ENCODE results near the gene AP3B2.

The AP3B2 gene

DNA sequence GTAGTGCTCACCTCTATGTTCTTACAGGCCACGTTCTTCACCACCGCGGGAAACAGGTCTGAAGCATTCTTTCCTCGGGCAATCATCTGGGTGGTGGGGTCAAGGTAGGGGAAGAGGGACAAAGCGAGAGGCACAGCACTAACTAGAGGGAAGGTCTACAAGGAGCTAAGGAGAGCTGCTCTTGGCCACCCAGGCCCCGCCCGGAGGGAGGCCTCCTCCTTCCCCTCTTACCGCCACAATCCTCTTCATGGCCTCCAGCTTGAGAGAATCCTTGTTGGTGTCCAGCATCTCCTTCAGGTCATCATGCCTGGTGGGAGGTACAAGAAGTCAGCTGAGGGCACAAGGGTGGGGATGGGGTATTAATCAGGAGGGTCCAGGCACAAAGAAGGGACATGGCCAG lies 20.5 kb downstream of the AP3B2 start:
- DNase-seq: no peak

DNA sequence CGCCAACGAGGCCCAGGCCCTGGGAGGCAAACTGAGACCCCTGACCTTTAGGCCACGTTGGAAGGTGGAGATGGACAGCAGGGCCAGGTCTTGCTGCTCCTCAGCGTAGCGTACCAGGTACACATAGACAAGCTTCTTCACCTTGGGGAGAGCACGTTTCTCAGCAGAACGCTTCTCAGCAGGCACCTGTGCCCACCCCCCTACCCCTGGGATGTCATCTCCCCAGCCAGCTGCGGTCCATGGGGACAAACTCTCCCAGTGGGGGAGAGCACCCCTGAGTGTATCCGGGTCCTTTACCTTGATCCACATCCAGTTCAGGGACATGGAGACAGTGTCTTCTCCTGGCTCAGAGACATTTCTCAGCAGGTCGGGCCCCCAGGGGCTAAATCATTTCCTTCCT lies 21.0 kb downstream of the AP3B2 start:
- no peak for DNase-seq

DNA sequence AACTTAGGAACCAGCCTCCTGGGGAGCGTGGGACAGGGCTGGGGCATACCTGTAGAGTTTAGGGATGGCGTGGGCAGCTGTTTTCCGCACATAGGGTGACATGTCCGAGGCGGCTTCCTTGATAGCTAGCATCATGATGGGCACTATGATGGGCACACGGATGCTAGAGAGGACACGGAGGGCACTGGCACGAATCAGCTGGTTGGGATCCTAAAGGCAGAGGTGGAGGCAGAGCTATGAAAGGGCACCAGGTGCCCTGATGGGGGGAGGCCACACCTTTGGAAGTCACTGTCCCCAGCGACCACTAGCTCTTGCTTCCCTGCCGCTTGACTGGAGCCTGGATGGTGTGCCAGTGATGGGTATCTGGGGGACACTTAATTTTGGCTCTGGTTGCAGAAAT lies 28.3 kb downstream of the AP3B2 start:
- no peak for DNase-seq

DNA sequence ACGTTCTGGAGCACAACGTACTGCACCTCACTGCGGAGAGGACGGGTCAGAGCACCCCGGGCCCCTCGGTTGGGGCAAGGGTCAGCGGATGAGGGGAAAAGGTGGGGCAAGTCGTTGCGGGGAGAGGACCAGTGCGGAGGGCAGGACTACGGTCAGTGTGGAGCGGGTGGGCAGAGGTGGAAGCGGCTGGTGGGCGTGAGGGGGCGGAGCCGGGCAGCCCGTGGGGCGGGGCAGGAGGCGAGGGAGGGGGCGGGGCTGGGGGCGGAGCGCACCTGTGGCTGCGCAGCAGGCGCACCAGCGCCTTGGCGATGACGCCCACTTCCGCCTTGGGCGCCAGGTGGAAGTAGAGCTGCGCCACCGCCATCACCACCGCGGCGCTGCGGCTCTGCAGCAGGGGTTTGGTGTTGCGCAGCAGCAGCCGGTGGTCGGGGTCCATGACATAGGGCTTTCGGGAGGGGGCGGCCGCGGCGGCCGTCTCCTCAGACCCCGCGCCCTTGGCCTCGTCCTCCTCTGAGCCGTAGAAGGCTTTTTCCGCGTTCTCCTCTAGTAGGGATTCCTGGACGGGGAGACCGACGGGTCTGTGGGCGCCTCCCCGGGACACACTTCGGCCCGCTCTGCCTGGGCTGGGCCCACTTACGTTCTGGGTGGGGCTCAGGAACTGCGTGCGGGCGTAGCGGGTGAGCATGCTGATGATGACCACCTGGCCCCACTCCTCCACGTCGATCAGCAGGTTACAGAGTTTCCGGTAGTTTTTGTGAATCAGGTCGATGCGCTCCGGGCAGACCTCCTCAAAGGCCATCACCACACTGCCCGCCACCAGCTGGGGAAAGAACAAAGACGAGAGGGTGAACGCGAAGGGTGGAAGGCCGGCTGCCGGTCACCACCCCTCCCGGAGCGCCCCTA lies 29.2 kb downstream of the AP3B2 start:
- DNase-seq: no peak

DNA sequence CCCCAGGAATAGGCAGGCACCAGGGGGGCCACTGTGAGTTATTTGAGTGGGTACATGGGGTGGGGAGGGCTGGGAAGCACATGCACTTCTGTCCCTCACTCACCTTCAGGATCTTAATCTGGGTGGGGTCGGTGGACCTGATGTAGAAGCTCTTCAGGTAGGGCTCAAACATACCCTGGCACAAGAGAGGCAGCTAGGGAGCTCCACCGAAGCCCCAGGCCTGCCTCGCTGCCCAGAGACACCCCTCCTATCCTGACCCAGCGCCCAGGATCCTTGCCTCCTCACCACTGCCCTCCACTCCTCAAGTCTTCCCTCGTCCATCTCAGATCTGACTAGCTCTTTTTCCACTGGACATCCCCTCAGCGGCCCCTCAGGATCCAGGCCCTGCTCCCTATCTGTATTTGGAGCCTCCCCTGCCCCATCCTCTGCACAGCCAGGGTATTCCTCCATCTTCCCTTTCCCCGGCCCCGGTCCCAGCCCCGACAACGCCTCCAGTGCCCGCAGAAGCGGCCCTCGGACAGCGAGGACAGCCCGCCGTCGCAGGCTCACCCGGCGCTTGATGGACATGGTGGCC lies 30.0 kb downstream of the AP3B2 start:
- DNase-seq: no peak

DNA sequence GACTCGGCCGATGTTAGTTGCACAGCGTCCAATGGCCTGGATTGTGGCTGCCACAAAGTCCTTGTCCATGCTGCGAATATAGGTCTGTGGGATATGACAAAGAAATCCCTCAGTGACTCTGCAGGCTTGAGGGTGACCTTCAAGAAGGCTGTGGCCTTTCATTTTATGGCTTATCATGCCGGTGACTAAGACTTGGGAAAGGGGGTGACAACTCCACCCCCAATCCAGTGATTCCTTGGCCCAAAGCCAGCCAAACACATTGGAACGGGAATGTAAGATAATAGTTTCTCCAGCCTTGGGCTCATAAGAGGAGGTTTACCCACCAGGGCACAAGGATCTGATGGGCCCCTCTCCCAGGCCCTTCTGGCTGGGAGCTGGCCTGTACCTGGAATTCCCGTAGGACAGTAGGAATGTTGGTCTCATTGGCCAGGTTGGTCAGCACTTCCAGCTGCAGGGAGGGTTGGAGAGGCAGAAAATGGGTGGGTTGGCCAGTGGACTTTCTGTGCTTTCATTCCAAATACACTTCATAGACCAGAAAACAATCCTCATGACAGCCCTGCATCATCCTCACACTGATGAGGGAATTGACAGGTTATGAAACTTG lies 31.9 kb downstream of the AP3B2 start:
- no peak for DNase-seq

DNA sequence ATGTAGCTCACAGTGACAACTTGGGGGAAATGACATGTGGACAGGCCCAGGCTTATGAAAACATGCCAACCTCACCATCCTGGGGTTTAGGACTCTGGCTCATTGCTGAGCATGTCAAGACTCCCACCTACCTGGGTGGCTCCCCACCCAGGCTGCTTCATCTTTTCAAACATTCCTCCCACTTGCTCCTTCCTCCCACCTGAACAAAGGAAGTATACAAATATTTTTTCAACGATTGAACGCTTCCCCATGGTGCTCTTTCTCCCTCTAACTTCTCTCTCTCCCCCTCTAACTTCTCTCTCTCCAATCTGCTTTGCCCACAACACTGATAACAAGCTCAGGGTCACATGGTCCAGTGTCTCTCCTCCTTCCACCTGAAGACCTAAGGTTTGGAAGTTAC lies 34.8 kb downstream of the AP3B2 start:
- DNase-seq: no peak

DNA sequence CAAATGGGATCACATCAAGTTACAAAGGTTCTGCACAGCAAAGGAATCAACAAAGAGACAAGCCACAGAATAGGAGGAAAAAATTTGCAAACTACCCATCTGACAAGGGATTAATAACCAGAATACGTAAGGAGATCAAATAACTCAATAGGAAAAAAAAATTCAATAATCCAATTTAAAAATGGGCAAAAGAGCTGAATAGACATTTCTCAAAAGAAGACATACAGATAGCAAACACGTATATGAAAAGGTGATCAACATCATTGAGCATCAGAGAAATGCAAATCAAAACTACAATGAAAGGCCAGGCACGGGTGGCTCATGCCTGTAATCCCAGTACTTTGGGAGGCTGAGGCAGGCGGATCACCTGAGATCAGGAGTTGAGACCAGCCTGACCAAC lies 39.0 kb downstream of the AP3B2 start:
- no peak for DNase-seq

DNA sequence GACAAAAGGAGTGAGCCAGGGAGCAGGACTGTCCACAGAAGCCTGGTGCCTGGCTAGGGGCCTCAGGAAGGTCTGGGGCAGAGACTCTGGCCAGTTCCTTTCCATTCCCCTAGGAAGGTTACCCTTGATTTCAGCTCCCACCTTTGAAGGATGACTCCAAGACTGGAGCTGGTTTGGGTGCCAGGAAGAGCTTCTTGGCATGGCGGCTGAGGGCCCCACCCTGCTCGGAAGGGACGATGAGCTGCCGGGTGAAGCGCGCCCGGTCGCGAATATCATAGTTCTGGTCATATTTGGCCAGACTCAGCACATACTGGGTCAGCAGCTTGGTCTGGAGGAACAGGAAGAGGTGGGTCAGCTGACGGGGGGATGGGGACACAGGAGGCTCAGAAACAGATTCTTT lies 43.1 kb downstream of the AP3B2 start:
- no peak for DNase-seq

DNA sequence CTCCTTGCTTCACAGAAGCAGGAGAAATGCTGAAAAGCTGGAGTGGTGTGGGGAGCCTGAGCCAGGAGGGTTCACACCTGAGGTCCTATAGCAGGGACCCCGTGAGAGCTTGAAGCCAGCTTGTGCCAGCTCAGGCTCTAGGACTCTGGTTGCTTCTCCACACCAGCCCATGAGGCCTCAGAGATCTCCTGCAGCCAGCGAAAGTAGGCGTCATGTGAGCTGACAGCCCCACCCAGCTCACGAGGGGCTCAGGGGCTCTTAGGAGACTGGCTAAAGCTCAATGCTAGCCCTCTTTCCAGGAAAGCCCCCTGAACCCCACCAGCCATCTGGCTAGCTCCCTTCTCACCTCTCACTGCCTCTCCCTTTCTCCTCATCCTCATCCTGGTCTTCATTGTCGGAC lies 45.7 kb downstream of the AP3B2 start:
- no peak for DNase-seq

DNA sequence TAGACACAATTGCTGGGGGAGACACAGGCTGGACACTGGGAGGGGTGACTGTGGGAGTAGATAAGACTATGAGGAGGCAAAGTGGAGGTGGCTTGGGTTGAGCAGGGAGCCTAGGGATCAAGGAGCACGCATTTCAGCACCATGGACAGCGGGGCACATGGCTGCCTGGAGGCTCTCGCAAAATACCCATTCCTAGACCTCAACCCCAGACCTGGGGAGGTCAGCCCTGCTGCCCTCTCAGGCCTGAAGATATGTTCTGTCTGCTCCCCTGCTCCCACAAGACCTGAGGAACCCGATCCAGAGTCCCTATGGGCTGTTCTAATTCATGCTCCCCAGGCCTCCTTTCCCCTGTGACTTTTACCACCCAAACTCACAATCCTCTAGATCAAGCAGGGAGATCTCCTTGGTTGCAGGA lies 46.5 kb downstream of the AP3B2 start:
- no peak for DNase-seq

DNA sequence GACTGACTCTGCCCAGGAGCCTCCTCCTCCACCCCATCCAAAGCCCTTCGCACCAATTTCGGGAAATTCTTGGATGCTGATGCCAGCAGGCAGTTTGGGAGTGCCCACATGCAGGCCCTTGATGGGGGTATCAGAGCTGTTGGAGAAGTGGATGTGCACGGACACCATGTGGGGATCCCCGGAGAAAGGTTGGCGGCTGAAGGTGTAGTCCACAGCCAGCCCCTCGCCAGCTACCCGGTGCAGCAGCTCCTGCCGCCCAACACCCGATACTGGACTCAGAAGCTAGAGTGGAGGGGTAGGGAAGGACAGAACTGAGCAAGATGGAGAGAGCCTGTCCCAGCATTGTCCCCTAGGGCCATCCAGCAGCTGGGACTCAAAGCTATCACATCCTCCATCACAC lies 47.0 kb downstream of the AP3B2 start:
- DNase-seq: no peak

DNA sequence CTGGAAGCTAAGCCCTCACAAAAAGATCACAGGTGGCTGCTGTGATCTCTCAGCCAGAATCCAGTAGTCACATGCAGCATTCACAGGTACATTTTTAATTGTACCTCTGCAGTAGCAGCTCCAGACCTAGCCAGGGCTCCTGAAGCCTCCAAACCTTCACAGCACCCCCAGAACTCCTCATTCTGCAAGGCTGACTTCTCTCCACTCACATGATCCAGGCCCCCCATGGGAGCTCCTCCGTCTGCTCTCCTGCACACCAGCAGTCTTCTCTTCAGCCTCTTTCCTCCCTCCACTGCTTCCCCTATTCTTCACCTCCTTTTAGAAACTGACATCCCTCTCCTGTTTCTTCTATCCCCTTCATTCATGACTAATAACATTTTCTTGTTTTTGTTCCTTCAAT lies 49.3 kb downstream of the AP3B2 start:
- no peak for DNase-seq

DNA sequence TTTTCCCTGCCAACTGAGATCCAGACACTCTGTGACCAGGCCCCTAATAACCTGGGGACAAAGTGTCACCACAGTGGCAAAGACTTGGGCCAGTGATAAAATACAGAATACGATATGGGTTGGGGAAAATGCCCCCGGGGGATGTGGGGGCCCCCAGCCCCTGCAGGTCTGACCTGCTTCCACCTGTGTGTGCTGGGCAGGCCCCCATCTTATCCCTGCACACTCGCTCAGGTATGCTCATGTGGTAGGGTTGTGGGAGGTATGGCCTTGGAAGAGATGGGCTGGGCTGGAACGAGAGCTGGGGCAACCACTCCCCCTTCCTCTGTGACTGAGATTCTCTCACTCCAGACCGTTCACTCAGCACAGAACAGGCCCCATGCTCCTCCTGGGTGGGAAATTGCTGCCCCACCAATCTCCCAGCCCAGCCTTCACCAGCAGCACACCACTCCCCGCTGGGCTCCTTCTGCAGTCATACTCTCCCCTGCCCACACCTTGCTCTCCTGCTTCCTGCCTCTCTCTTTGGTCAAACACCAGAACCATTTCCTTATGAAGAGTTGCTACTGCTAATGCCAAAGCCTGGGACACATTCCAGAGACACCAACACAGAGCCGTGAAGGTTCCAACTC lies 52.9 kb downstream of the AP3B2 start:
- DNase-seq: no peak

DNA sequence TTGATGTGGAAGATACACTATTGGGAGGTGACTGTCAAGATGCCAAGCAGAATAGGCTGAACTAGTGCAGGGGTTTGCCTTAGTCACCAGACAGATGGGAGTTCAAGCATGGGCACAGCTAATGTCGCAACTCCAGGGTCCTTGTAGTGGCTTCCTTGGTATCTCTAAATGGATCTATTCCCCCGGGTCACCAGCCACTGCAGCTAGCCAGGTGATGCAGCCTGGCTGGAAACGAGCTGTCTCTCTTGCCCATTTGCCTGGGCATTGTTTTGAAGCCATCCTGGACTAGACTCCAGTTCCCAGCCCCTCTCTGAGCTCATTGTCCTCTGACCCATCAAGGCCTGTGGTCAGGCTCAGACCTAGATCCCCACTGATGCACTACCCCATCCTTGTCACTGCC lies 54.1 kb downstream of the AP3B2 start:
- DNase-seq: no peak

DNA sequence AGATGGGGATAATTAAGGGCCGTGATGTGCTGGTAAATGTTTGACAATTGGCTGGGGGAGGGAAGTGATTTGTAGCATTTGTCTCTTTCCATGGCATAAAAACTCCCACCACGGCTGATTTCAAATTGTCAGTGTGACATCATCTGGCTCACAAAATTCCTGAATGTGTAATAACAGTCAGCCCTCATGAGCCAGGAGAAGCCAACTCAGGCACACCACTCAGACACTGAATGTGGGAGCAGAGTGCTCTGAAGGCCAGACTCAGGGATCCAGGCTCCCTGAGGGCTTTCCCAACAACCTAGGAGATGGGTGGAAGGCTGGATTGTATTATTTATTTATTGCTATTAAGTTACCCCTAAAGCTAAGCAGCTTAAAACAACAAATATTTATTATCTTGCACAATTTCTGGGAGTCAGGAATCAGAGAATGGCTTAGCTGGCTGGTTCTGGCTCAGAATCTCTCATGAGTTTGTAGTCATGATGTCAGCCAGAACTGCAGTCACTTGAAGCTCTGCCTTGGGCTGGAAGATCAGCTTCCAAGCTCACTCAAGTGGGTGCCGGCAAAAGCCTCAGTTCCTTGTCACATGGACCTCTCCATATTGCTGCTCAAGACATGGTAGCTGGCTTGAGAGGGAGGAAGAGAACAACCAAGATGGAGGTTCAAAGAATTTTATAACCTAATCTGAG lies 56.0 kb downstream of the AP3B2 start:
- DNase-seq: no peak

DNA sequence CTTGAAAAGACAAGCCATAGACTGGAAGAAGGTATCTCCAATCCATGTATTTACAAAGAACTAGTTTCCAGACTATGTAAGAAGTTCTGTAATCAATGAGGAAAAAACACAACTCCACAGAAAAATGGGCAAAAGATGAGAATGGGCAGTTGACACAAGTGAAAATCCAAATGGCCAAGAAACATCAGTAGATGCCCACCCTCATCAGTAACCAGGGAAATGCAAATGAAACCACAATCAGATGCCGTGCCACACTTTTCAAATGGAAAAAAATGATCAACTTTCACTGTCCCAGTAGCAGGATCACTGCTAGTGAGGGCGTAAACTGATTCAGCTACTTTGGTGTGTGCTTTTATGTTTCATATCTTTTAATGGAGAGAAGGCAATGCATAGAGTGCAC lies 58.0 kb downstream of the AP3B2 start:
- DNase-seq: no peak

DNA sequence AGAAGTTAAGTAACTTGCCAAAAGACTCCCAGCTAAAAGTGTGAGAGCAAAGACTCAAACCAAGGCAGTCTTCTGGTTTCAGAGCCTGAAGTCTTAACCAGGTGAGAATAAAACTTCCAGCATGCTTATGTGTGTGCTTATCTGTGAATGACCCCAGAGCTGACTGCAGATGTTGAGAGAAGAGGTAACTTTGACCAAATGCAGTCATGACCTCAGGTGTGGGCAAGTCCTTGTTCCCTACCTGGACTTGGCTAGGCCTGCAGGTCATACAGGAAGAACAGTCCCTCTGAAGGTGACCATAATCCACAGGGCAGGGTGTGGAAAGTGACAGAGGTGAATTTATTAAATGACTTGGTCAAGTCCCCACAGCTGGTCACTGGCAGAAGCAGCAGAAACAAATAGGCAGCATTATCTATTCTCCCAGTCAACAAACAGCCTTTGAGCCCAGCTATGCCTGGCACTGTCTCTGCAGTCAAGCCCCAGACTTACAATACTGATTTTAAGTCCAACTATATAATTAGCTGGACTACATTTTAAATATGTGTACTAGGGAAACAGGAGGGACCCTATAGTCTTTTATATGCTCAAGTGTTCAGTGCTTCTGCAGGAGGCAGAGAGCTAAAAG lies 59.5 kb downstream of the AP3B2 start:
- no peak for DNase-seq

DNA sequence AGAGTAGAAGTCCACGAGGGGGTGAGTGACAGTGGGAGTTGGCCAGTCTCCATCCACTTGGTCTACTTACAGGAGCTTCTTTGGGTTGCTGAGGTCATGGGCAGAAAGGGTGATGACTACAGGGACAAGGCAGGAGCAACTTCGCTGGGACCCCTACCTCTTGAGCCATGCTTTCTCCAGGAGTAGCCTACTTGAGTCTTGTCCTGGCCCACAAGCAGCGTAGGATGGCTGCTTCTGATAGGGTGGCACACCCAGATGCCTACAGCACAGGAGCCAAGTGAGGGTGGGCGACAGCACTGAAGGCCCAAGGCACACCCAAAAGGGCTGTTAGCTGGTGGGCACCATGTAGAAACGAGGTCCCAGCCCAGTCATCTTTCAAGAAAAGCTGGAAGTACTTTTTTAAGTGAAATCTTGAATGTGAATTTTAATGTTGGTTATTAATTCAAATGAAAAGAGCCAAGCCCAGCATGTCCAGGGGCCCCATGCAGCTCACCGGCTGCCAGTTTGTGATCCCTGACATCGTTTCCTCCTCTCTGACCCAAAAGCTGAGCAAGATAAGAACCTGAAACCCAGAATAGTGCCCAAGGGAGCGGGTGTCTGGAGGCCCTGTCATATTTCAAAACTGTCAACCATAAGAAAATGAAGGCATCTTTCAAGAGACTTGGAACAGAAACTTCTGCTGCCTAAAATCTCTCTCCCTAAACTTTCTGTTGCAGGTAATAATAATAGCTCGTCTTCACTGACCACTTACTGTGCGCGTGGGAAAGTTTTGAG lies 60.3 kb downstream of the AP3B2 start:
- DNase-seq: no peak

DNA sequence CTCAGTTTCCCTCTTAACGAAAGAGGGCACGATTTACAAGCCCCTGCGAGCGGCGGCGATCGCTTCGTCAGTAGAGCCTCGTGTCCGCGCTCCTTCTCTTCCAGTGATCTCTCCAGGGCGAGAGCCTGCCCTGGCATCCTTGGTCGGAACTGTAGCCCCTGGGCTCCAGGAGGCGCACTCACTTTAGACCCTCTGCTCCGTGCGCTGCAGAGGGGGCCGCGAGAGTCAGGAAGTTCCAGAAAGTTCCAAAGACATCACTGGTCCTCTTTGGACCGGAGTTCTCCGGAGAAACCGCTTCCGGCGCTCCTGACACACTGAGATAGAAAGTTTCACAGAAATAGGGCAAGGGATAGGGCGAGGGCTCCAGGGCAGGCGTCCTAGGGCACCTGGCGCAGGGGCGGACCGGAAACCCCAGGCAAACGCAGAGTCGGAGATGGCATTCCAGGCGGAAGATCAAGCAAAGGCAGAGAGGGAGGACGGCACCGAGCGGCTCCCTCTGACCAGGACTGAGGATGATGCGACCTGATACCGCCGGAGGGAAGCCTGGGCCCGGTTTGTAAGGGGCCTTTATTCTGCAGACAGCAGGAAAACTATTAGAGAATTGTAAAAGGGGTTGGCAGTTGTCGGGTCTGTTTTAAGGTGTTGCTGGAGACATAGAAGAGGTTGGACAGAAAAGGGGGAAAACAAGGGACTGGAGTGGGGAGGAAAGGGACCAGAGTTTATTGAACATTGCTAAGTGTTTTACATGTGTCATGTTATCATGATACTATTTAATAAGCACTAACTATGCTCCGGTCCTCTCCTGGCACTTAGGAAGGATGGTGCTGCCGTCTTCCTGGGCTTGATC lies 61.2 kb downstream of the AP3B2 start:
- DNase-seq: no peak

DNA sequence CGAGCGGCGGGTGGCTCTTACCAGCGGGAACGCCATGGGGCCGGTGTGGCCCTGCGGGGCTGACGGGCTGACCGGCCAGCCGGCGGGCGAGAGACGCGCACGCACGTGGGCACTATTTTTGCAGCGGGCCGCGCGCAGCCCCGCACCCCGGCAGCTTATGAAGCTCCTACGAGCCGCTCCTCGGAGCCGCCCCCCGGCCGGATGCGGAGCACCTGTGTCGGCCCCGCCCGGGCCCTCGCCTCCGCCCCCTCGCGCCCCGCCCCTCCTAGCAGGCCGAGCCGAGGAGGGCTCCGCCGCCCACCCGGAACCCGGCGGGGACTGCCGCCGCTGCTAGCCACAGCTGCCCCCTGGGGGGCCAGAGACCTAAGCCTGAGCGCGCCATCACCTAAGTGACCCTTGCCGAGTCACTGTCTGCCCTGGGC lies 61.8 kb downstream of the AP3B2 start:
- DNase-seq: no peak

Data from NCI-H187 treated with DMSO at 0.1 percent for 48 hours (cell line).